ENCODE measurements around the gene RAD51AP1.

- TF ChIP-seq CTCF (conservative IDR thresholded peaks at IDR 0.05; ENCODE audit: low read length) (no peak), EZH2phosphoT487 (IDR thresholded peaks at IDR 0.05; ENCODE audit: borderline replicate concordance, low read depth, low read length) (no peak)
These were observed 13.5 kb downstream of the RAD51AP1 start for GRCh38 chr12:4552191-4552590.
